Left lung (tissue), 10 donors: Measurements from ENCODE around the gene USHBP1. TPM values are rescaled to one million over a fixed set of nuclear protein-coding genes. Genes with fewer than 3 reads are reported as not detected.

Source experiments
- ATAC-seq: fragments of 200-7000 bp; cut with Tn5 transposase; one replicate; pipeline ENCODE4 v1.9.1; 2020; ENCODE audit warnings: moderate library complexity
- DNase-seq, 4 donors: peaks; one replicate each; pipeline ENCODE4 v3.0.0-alpha.2; 2013 to 2020
- H3K27ac ChIP-seq, 2 donors: fragments of 200-600 bp; sonication (generic) in 1 of 2; one replicate each; pipeline versions ENCODE4 v1.5.0 to v1.8.0; 2020 to 2021
- H3K27me3 ChIP-seq, 2 donors: fragments of 200-600 bp; sonication (generic) in 1 of 2; one replicate each; pipeline versions ENCODE4 v1.5.0 to v1.8.0; 2020 to 2021
- H3K36me3 ChIP-seq, 2 donors: fragments of 200-600 bp; sonication (generic) in 1 of 2; one replicate each; pipeline versions ENCODE4 v1.5.0 to v1.8.0; 2020 to 2021
- H3K4me1 ChIP-seq, 2 donors: fragments of 200-600 bp; one replicate each; pipeline ENCODE4 v1.8.0; 2021
- H3K4me3 ChIP-seq, 2 donors: fragments of 200-600 bp; sonication (generic) in 1 of 2; one replicate each; pipeline versions ENCODE4 v1.5.0 to v1.8.0; 2020 to 2021; ENCODE audit warnings: mild to moderate bottlenecking in 1 of 2
- H3K9me3 ChIP-seq, 2 donors: fragments of 200-600 bp; sonication (generic) in 1 of 2; one replicate each; pipeline versions ENCODE4 v1.5.0 to v1.8.0; 2020 to 2021
- CTCF ChIP-seq, 2 donors: fragments of 200-600 bp; sonication (generic) in 1 of 2; IDR thresholded peaks; one replicate each; pipeline versions ENCODE4 v1.5.0 to v1.8.0; 2021; ENCODE audit warnings: antibody characterized with exemption in 2 of 2
- intact Hi-C, 2 donors: fragments of 100-400 bp; cut with DNase I; formaldehyde crosslinking; loops; one replicate each; pipeline versions ENCODE4 v1.11.2 to v1.14.2; 2022
- polyA plus RNA-seq, 6 donors: library from polyadenylated mRNA; unstranded; fragments of 120-200 nt; gene quantifications; one replicate each; pipeline ENCODE4 v1.2.1, GENCODE V29; 2013; ENCODE audit not compliant: insufficient read length in 6 of 6
- total RNA-seq, 2 donors: library from RNA; stranded (reverse); fragmentation: NEBNext Ultra II Directional; extraction: Animal tissue kit (Norgen Biotek cat#: 25700); gene quantifications; one replicate each; pipeline ENCODE4 v1.2.1, GENCODE V29; 2021
- donor health status: DM: no; HTN: yes; CAD: no.
- donor health status: DM: no; HTN: no; CAD: no.

Gene USHBP1
- total and polyA plus RNA-seq, 8 donors: 4.8 to 13.3 (median 10.8) TPM

GRCh38 chr19:17246681-17247425 is 17.7 kb downstream of the USHBP1 start:
- intact Hi-C loops: no loop called here
- Histone ChIP-seq H3K27ac (peak overlapping the region; percentile 74 to 76), H3K27me3 (peaks cover 0 to 17% of the 10 kb centered on the region in 2 donors), H3K36me3 (peaks cover 0 to 5% of the 10 kb centered on the region in 2 donors), H3K4me3 (peak overlapping the region; percentile 17 to 72), H3K4me1 (peaks cover 22 to 38% of the 10 kb centered on the region in 2 donors), H3K9me3 (no peaks in the 10 kb centered on the region)
- peak; percentile 34 for ATAC-seq
- TF ChIP-seq CTCF (IDR thresholded peaks at IDR 0.05): no peak
- peak in 3 of 4 donors; percentile 54 to 84 (median 56) for DNase-seq

- no peaks in the 10 kb centered on the region for H3K36me3 ChIP-seq
- DNase-seq (peak in 1 of 4 donors; percentile 78), ATAC-seq (no peak)
- peaks cover 22 to 38% of the 10 kb centered on the region in 2 donors for H3K4me1 ChIP-seq
- peak within 1 kb of the TSS; percentile 74 to 76 for H3K27ac ChIP-seq
- H3K9me3 ChIP-seq: no peaks in the 10 kb centered on the region
- peak within 1 kb of the TSS; percentile 65 to 72 for H3K4me3 ChIP-seq
- intact Hi-C loops: no loop called here
- peaks cover 0 to 17% of the 10 kb centered on the region in 2 donors for H3K27me3 ChIP-seq
- no peak for TF ChIP-seq CTCF (IDR thresholded peaks at IDR 0.05)
Observed at GRCh38 chr19:17245535-17245984, 19.0 kb downstream of the USHBP1 start, which contains the start of gene NR2F6. Gene NR2F6 (minus strand): TSS chr19:17245919. CDS start chr19:17245220, 699 bp downstream.

GRCh38 chr19:17244618-17245534 is 19.7 kb downstream of the USHBP1 start:
- peaks cover 22 to 38% of the 10 kb centered on the region in 2 donors for H3K4me1 ChIP-seq

GRCh38 chr19:17243830-17244617 is 20.5 kb downstream of the USHBP1 start:
- intact Hi-C loops: no loop called here
- DNase-seq (peak in 1 of 4 donors; percentile 52), ATAC-seq (peak; percentile 36)
- peaks cover 0 to 4% of the 10 kb centered on the region in 2 donors for H3K36me3 ChIP-seq
- H3K27ac ChIP-seq: peak overlapping the region; percentile 70 to 72
- no peaks in the 10 kb centered on the region for H3K9me3 ChIP-seq
- peaks cover 22 to 38% of the 10 kb centered on the region in 2 donors for H3K4me1 ChIP-seq
- peaks cover 0 to 17% of the 10 kb centered on the region in 2 donors for H3K27me3 ChIP-seq
- H3K4me3 ChIP-seq: peak overlapping the region; percentile 65 to 72
- TF ChIP-seq CTCF (IDR thresholded peaks at IDR 0.05): no peak

More at GRCh38 chr19:17244618-17245534, 19.7 kb downstream of the USHBP1 start:
- Histone ChIP-seq H3K9me3 (no peaks in the 10 kb centered on the region), H3K4me3 (peak overlapping the region; percentile 65 to 72), H3K36me3 (peaks cover 0 to 4% of the 10 kb centered on the region in 2 donors), H3K27ac (peak overlapping the region; percentile 70 to 72), H3K27me3 (peaks cover 0 to 17% of the 10 kb centered on the region in 2 donors)
- no peak for ATAC-seq
- peak in 3 of 4 donors; percentile 27 to 89 (median 50) for DNase-seq
- intact Hi-C loops: no loop called here
- no peak for TF ChIP-seq CTCF (IDR thresholded peaks at IDR 0.05)
